ENCODE measurements around the gene MNT. TPM values are rescaled to one million over a fixed set of nuclear protein-coding genes. Genes with fewer than 3 reads are reported as not detected.

Gene MNT
- total RNA-seq, 4 donors from 2014 or later = 1.8 to 32.6 (median 7.8) TPM

DNA sequence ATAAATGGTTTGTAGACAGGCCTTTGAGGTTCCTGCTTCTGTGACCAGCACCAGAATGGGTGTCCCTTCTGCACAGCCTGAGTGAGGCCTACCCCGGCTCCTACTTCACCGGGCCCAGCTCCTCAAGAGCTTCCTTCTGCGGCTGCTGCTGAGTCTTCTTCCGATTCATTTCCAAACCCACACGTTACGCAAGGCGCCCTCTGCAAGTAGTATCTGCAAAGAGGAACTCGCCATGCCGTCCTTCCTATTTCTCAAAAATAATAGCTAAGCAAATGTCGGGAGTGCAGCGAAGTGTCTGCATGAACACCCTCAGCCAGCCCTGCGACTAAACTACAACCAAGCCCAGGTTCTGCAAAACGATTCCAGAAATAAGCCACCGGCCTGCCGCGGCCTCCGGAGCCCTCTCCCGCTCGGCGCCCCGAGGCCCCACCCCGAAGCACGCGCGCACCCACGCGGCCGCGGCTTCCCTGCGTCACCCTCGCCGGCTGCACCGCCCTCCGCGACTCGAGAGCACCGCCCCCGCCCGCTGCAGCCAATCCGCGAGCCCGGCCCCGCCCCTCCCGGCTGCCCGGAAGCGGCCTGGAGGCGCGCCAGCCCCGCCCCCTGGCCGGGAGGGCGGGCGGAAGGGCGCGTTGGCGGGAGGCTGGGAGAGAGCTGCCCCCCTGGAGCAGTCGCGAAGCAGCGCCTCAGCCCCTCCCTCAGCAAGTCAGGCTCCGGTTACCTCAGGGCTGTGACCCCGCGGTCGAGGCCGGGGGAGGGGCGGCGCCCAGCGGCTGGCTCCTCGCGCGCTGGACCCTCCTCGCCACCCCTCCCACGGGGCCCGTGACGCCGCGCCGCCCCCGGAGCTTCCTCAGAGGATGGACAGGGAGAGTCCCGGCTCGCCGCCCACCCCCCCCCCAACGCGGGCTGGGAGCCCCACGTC is 8.3 kb downstream of the MNT start:
- peaks cover 28 to 50% of the 10 kb centered on the region in 2 donors for H3K4me1 ChIP-seq
- H3K9me3 ChIP-seq = no peaks in the 10 kb centered on the region
- H3K4me3 ChIP-seq = peak overlapping the region; percentile 64 to 82
- H3K27ac ChIP-seq = peak overlapping the region; percentile 99 to 100
- H3K36me3 ChIP-seq = no peaks in the 10 kb centered on the region
- peak; percentile 94 to 96 for DNase-seq
- TF ChIP-seq POLR2A (IDR thresholded peaks at IDR 0.05) (peak; percentile 47 to 85), CTCF (IDR thresholded peaks at IDR 0.05) (peak in 1 of 4 experiments; percentile 16)
- intact Hi-C loops (cut with DNase I; ENCODE audit: low total_unique reads) = no loop called here
- no peaks in the 10 kb centered on the region for H3K27me3 ChIP-seq

DNA sequence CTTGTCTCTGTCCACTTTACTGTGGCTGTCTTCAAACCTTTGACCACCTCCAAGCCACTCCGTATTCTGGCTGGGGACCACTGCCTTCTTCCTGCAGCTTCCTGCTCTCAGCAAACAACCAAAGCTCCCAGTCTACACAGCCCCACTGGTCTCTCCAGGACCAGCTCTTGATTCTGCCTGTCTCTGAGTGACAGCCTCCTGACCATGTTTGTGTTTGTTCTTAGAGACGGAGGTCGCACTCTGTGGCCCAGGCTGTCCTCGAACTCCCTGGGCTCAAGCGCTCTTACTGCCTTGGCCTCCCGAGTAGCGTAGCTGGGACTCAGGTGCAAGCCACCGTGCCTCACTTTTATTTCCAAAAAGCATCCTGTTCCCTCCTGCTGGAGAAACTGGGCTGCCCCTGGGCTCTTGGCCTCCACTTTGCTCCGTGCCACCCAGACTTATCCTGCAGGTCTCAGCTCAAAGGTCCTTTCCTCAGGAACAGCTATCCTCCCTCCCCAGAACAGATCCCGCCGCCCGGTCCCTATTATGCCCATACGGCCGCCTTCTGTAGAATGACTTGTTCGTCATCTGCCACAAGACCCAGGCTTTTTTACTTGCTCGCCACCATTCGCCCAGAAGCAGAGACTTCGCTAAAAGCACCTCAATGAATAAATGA is 9.1 kb downstream of the MNT start:
- intact Hi-C loops (cut with DNase I; ENCODE audit: low total_unique reads) = no loop called here
- Histone ChIP-seq H3K9me3 (no peaks in the 10 kb centered on the region), H3K36me3 (no peaks in the 10 kb centered on the region), H3K4me3 (peak overlapping the region in 1 of 2 donors; percentile 33), H3K4me1 (peaks cover 28 to 46% of the 10 kb centered on the region in 2 donors), H3K27me3 (no peaks in the 10 kb centered on the region), H3K27ac (peak overlapping the region; percentile 79 to 100)
- no peak for DNase-seq
- TF ChIP-seq CTCF (IDR thresholded peaks at IDR 0.05) = no peak
- no peak for TF ChIP-seq POLR2A (IDR thresholded peaks at IDR 0.05)

DNA sequence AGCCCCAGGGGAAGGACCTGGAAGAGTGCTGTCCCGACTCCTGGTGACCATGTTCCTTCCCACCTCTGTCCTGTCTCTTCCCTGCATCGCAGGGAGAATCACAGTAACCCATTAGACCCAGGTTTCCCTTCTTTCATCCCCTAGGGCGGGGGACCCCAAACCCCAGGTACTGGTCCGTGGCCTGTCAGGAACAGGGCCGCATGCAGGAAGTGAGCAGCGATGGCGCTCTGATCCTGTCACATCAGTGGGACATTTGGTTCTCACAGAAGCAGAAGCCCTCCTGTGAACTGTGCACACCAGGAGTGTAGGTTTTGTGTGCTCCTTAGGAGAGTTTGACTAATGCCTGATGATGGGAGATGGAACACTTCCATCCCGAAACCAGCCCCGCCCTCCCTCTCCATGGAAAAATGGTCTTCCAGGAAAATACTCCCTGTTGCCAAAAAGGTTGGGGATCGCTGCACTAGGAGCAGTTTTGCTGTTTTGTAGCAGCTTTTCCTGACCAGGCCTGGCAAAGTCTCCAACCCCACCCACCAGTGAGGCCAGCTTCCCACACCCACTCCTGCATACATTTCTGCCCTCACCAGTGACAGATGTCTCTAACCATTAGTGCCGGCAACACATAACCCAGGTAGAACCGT is 10.5 kb downstream of the MNT start:
- H3K36me3 ChIP-seq = no peaks in the 10 kb centered on the region
- intact Hi-C loops (cut with DNase I; ENCODE audit: low total_unique reads) = no loop called here
- DNase-seq = peak in 1 of 2 donors; percentile 70
- H3K4me1 ChIP-seq = peaks cover 19 to 33% of the 10 kb centered on the region in 2 donors
- H3K4me3 ChIP-seq = no peak overlapping the region
- H3K9me3 ChIP-seq = no peaks in the 10 kb centered on the region
- peak overlapping the region; percentile 79 to 100 for H3K27ac ChIP-seq
- no peaks in the 10 kb centered on the region for H3K27me3 ChIP-seq
- no peak for TF ChIP-seq POLR2A (IDR thresholded peaks at IDR 0.05)
- no peak for TF ChIP-seq CTCF (IDR thresholded peaks at IDR 0.05)

DNA sequence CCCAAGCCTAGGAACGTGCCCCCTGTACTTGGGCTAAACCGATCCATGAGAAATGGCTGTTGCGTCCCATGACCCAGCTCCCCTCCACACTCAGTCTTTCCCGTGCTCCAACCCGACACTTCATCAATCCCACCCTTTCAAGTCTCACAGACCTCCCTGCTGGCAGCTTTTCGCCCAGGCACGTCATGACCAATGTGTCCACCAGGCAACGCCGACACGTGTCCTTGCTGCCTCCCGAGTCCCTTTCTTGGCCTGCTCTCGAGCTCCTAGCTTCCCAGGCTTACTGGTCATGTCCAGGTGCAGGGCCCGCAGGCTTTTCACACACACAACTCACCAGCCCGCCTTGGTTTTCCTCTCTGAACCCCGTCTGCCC is 12.2 kb downstream of the MNT start:
- Histone ChIP-seq H3K36me3 (no peaks in the 10 kb centered on the region), H3K27ac (no peak overlapping the region), H3K9me3 (no peaks in the 10 kb centered on the region), H3K27me3 (no peaks in the 10 kb centered on the region), H3K4me1 (peaks cover 14 to 19% of the 10 kb centered on the region in 2 donors), H3K4me3 (no peak overlapping the region)
- intact Hi-C loops (cut with DNase I; ENCODE audit: low total_unique reads) = no loop called here
- TF ChIP-seq POLR2A (IDR thresholded peaks at IDR 0.05) (no peak), CTCF (IDR thresholded peaks at IDR 0.05) (no peak)
- no peak for DNase-seq
